Sigmoid colon (tissue), 7 donors: ENCODE measurements around the gene SPART. TPM values are rescaled to one million over a fixed set of nuclear protein-coding genes. Genes with fewer than 3 reads are reported as not detected.
A peak's percentile ranks its signal among the peaks of the same experiment; 100 is the strongest.

Experiments used
- DNase-seq: peaks from one replicate; pipeline ENCODE4 v3.0.0-alpha.2; 2019
- H3K27ac ChIP-seq, 4 donors: fragments of 200-600 bp; sonication (generic); one replicate each; pipeline ENCODE4 v1.5.1; 2016 to 2019; ENCODE audit warnings: mild to moderate bottlenecking in 1 of 4
- H3K27me3 ChIP-seq, 3 donors: fragments of 200-600 bp; sonication (generic); one replicate each; pipeline ENCODE4 v1.5.1; 2019; ENCODE audit warnings: mild to moderate bottlenecking in 1 of 3
- H3K36me3 ChIP-seq, 4 donors: fragments of 200-600 bp; sonication (generic); one replicate each; pipeline ENCODE4 v1.5.1; 2016 to 2019
- H3K4me1 ChIP-seq, 4 donors: fragments of 200-600 bp; sonication (generic); one replicate each; pipeline ENCODE4 v1.5.1; 2017 to 2019
- H3K4me3 ChIP-seq, 4 donors: fragments of 200-600 bp; sonication (generic); one replicate each; pipeline ENCODE4 v1.5.1; 2017 to 2019; ENCODE audit warnings: mild to moderate bottlenecking in 2 of 4, moderate library complexity in 1 of 4
- H3K9me3 ChIP-seq, 4 donors: fragments of 200-600 bp in 3 of 4; sonication (generic) in 3 of 4; one replicate each; pipeline versions ENCODE4 v1.5.1 to v1.6.1; 2013 to 2019
- EP300 ChIP-seq, 4 donors: sonication (generic); formaldehyde crosslinking; IDR thresholded peaks; one replicate each; pipeline ENCODE4 v1.6.1; 2017; ENCODE audit warnings: antibody characterized with exemption in 4 of 4
- POLR2A ChIP-seq, 2 donors: fragments of 450-650 bp; IDR thresholded peaks; one replicate each; pipeline ENCODE4 v1.6.1; 2016; ENCODE audit warnings: antibody characterized with exemption in 2 of 2, mild to moderate bottlenecking in 2 of 2, moderate library complexity in 2 of 2
- POLR2AphosphoS5 ChIP-seq, 4 donors: sonication (generic); formaldehyde crosslinking; IDR thresholded peaks; one replicate each; pipeline ENCODE4 v1.6.1; 2017; ENCODE audit warnings: antibody characterized with exemption in 4 of 4
- WGBS, 2 donors: extraction: QIAGEN DNeasy Blood & Tissue Kit; methylation state at CpG; one replicate each; pipeline ENCODE4 v1.1.7; 2013; 5-methylcytosine and 5-hydroxymethylcytosine counted together
- intact Hi-C: fragments of 100-400 bp; cut with DNase I; formaldehyde crosslinking; loops from one replicate; pipeline ENCODE4 v1.15.1; 2023
- polyA plus RNA-seq, 3 donors: library from polyadenylated mRNA; stranded (reverse); fragments of 200-250 nt; gene quantifications; one replicate each; pipeline ENCODE4 v1.2.3, GENCODE V29; 2013
- total RNA-seq, 4 donors: library from RNA; depleted of rRNA; stranded (reverse); fragments of >200 nt; gene quantifications; one replicate each; pipeline ENCODE4 v1.1.0, GENCODE V29; 2016
- TF ChIP-seq, protein P1 (sequence below), 4 experiments: fragments of 450-650 bp in 3 of 4; fragments of 200-600 bp in 1 of 4; IDR thresholded peaks; one replicate each; pipeline ENCODE4 v1.5.1; 2016 to 2019; ENCODE audit warnings: antibody characterized with exemption in 4 of 4, mild to moderate bottlenecking in 3 of 4, moderate library complexity in 2 of 4
- donor health status: healthy with polysubstance abuse.
- donor health status: Bipolar disorder and iron deficiency.
- donor health status: healthy.

Gene SPART
- total and polyA plus RNA-seq, 7 donors = 4.6 to 99.9 (median 83.2) TPM

DNA sequence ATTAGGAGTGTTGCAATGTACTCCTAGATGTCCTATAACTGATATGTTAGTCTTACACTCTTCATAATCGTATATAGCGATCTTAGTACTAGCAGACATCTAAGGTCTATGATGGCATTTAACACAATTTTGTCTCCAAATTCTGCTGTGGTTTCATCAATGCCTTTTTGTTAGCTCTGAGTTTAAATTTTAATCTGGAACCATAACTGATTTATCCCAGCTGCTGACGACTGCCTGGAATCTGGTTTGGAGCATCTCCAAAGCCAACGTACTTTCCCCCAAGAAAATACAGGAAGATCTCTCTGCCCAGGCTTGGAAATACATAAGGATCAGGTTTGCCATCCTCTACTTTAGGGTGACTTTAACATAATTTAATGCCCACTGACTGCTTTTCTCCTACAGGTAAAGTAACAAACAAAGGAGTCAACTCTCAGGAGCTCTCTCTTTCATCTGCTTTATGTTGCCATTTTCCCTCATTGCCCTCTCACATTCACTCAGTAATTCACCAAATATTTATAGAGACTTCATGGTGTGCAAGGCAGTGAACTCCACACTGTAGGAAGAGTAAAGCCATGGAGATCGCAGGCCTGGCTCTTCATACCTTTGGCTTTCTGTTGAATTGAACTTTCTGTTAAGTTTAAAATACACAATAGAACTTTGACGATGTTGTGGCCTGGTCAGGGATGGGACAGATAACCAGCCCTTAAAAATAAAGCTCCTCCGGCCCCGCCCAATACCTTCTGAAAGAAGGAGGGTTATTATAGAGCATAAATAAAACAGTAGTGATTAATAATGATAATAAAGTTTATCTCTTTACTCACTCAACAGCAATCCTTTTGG lies 23.3 kb upstream of the SPART start:
- no peak for TF ChIP-seq POLR2AphosphoS5 (IDR thresholded peaks at IDR 0.05)
- TF ChIP-seq, protein P1, sequence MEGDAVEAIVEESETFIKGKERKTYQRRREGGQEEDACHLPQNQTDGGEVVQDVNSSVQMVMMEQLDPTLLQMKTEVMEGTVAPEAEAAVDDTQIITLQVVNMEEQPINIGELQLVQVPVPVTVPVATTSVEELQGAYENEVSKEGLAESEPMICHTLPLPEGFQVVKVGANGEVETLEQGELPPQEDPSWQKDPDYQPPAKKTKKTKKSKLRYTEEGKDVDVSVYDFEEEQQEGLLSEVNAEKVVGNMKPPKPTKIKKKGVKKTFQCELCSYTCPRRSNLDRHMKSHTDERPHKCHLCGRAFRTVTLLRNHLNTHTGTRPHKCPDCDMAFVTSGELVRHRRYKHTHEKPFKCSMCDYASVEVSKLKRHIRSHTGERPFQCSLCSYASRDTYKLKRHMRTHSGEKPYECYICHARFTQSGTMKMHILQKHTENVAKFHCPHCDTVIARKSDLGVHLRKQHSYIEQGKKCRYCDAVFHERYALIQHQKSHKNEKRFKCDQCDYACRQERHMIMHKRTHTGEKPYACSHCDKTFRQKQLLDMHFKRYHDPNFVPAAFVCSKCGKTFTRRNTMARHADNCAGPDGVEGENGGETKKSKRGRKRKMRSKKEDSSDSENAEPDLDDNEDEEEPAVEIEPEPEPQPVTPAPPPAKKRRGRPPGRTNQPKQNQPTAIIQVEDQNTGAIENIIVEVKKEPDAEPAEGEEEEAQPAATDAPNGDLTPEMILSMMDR (IDR thresholded peaks at IDR 0.05) = no peak
- TF ChIP-seq EP300 (IDR thresholded peaks at IDR 0.05) = no peak
- TF ChIP-seq POLR2A (IDR thresholded peaks at IDR 0.05) = no peak
- intact Hi-C loops = no loop called here
- peak overlapping the region in 1 of 4 donors; percentile 12 for H3K27ac ChIP-seq
- no peak for DNase-seq
- 48 to 81% methylated on average over 8 of the region's 8 CpGs for WGBS, 2 donors
- H3K27me3 ChIP-seq = no peaks in the 10 kb centered on the region
- no peaks in the 10 kb centered on the region for H3K9me3 ChIP-seq
- H3K36me3 ChIP-seq = peaks cover 0 to 3% (median 0%) of the 10 kb centered on the region in 4 donors
- H3K4me1 ChIP-seq = peaks cover 0 to 10% (median 0%) of the 10 kb centered on the region in 4 donors
- H3K4me3 ChIP-seq = no peak overlapping the region

DNA sequence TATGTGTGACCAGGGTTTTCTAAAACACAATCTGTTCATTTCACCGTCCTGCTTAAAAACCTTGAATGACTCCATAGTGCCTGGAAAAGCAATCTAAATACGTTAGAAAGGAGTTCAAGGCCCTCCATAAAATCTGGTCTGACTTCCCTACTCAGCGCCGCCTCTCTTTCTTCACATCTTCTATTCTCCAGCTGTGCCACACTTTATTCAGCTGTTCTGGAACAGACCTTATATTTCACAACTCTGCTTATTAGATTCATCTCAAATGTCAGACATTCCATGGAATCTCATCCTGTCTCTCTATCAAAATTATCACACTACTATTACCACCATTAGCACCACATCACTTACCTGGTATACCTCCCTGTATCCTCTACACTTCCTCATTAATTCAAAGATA lies 19.8 kb upstream of the SPART start:
- Histone ChIP-seq H3K36me3 (peaks cover 0 to 3% (median 0%) of the 10 kb centered on the region in 4 donors), H3K4me1 (peaks cover 0 to 10% (median 0%) of the 10 kb centered on the region in 4 donors), H3K27ac (no peak overlapping the region), H3K9me3 (no peaks in the 10 kb centered on the region), H3K27me3 (no peaks in the 10 kb centered on the region), H3K4me3 (no peak overlapping the region)
- 69 to 71% methylated on average over 4 of the region's 4 CpGs for WGBS, 2 donors
- no peak for DNase-seq
- intact Hi-C loops = no loop called here
- no peak for TF ChIP-seq EP300 (IDR thresholded peaks at IDR 0.05)
- TF ChIP-seq, protein P1 (IDR thresholded peaks at IDR 0.05) = no peak

DNA sequence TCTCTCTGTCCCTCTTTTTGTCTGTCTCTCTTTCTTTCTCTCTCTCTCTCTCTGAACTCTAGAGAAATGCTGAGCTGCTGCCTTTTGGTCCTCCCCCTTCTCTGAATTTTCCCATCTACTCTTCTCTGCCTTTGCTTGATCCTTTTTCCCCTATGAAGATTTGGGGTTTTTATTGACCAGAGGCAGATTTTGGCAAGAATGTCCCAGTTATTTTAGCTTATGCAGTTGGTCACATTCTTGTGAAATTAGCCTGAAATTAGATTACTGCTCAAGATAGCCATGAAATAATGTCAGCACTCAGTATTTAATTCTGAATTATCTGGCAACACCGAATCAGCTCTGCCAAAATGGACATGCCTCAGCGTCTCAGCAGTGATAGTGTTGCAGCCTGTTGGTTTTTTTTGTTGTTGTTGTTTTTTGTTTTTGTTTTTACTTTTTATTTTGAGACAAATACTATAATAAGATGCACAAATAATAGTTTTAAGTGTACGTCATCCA lies 17.2 kb upstream of the SPART start:
- peaks cover 0 to 10% (median 5%) of the 10 kb centered on the region in 4 donors for H3K4me1 ChIP-seq
- no peak for TF ChIP-seq POLR2AphosphoS5 (IDR thresholded peaks at IDR 0.05)
- TF ChIP-seq, protein P1 (IDR thresholded peaks at IDR 0.05) = no peak
- no peak for TF ChIP-seq POLR2A (IDR thresholded peaks at IDR 0.05)
- TF ChIP-seq EP300 (IDR thresholded peaks at IDR 0.05) = no peak
- 81 to 90% methylated on average over 3 of the region's 3 CpGs for WGBS, 2 donors
- intact Hi-C loops = no loop called here
- H3K27ac ChIP-seq = no peak overlapping the region
- no peaks in the 10 kb centered on the region for H3K9me3 ChIP-seq
- no peak for DNase-seq
- H3K36me3 ChIP-seq = peaks cover 0 to 3% (median 0%) of the 10 kb centered on the region in 4 donors
- no peak overlapping the region for H3K4me3 ChIP-seq
- H3K27me3 ChIP-seq = no peaks in the 10 kb centered on the region

DNA sequence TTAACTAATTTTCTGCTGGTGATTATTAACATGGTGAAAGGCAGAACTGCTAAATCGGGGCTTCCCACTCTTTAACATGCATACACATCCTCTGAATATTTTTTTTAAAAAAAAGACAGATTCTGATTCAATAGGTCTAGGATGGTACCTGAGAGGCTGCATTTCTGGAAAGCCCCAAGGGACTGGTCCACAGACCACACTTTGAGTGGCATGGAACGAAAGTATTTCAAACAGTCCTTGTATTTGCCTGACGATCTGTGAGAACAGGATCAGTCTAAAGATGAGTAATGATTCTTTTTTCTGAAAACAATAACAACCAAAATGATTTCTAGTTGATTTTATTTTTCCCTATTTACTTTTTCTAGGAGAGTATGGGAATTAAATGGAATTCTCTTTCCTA lies 16.7 kb upstream of the SPART start:
- WGBS, 2 donors = 79 to 82% methylated on average over 3 of the region's 3 CpGs
- no peak overlapping the region for H3K4me3 ChIP-seq
- peaks cover 0 to 3% (median 0%) of the 10 kb centered on the region in 4 donors for H3K36me3 ChIP-seq
- DNase-seq = no peak
- intact Hi-C loops = no loop called here
- peaks cover 0 to 15% (median 10%) of the 10 kb centered on the region in 4 donors for H3K4me1 ChIP-seq
- H3K9me3 ChIP-seq = no peaks in the 10 kb centered on the region
- H3K27ac ChIP-seq = no peak overlapping the region
- no peak for TF ChIP-seq POLR2AphosphoS5 (IDR thresholded peaks at IDR 0.05)
- TF ChIP-seq, protein P1 (IDR thresholded peaks at IDR 0.05) = no peak
- no peak for TF ChIP-seq POLR2A (IDR thresholded peaks at IDR 0.05)
- no peak for TF ChIP-seq EP300 (IDR thresholded peaks at IDR 0.05)
- H3K27me3 ChIP-seq = no peaks in the 10 kb centered on the region
